C4-2B (cell line): ENCODE measurements around the gene RANBP17.

Experiments used
- H3K27ac ChIP-seq: fragments of 450-650 bp; 2 replicates; pipeline ENCODE4 v1.5.1; 2017
- CTCF ChIP-seq: fragments of 450-650 bp; conservative IDR thresholded peaks from 2 replicates; pipeline ENCODE4 v1.5.1; 2017; ENCODE audit warnings: mild to moderate bottlenecking
- ZFX ChIP-seq: fragments of 450-650 bp; IDR thresholded peaks from 2 replicates; pipeline ENCODE4 v1.6.1; 2017

Gene RANBP17

GRCh38 chr5:171335616-171336015, 473.8 kb downstream of the RANBP17 start:
- TF ChIP-seq CTCF (no peak), ZFX (no peak)
- H3K27ac ChIP-seq, result no peak overlapping the region

- H3K27ac ChIP-seq, result peak overlapping the region; percentile 56
- peak; percentile 93 for TF ChIP-seq CTCF
- no peak for TF ChIP-seq ZFX
These were observed 474.8 kb downstream of the RANBP17 start for GRCh38 chr5:171336521-171337209.

GRCh38 chr5:171337210-171337569, 475.4 kb downstream of the RANBP17 start:
- peak overlapping the region; percentile 56 for H3K27ac ChIP-seq
- peak; percentile 73 for TF ChIP-seq CTCF
- TF ChIP-seq ZFX, result no peak

GRCh38 chr5:171340042-171340441, 478.2 kb downstream of the RANBP17 start:
- no peak for TF ChIP-seq ZFX
- TF ChIP-seq CTCF, result no peak
- no peak overlapping the region for H3K27ac ChIP-seq

- no peak overlapping the region for H3K27ac ChIP-seq
- no peak for TF ChIP-seq CTCF
These were observed 478.7 kb downstream of the RANBP17 start for GRCh38 chr5:171340491-171340890.

GRCh38 chr5:171342362-171343111, 480.7 kb downstream of the RANBP17 start:
- TF ChIP-seq ZFX, result no peak
- TF ChIP-seq CTCF, result peak; percentile 85
- H3K27ac ChIP-seq, result no peak overlapping the region

- no peak for TF ChIP-seq ZFX
- TF ChIP-seq CTCF, result no peak
These were observed 483.3 kb downstream of the RANBP17 start for GRCh38 chr5:171344936-171345608.

More at GRCh38 chr5:171344936-171345608, 483.3 kb downstream of the RANBP17 start:
- no peak overlapping the region for H3K27ac ChIP-seq
